ENCODE measurements around the gene SEC22B.
"Not testable (repeated sequence)": the region's sequence is repeated elsewhere in the genome, so short reads cannot be mapped to it uniquely, and the experiment has no call there.

- TF ChIP-seq CTCF (conservative IDR thresholded peaks at IDR 0.05); ZFX (IDR thresholded peaks at IDR 0.05): not testable (repeated sequence)
These were observed 30.5 kb downstream of the SEC22B start for GRCh38 chr1:120145806-120146205.

Measured in C4-2B (cell line).